ENCODE results near the gene GJA3. TPM values are rescaled to one million over a fixed set of nuclear protein-coding genes. Genes with fewer than 3 reads are reported as not detected.

The GJA3 gene
- total and polyA plus RNA-seq, 9 of the 15 experiments (the other 6 are each of a cell fraction or from before 2014, with no cell fraction given) = 0.03 to 0.13 (median 0.04) TPM; not detected in 4

DNA sequence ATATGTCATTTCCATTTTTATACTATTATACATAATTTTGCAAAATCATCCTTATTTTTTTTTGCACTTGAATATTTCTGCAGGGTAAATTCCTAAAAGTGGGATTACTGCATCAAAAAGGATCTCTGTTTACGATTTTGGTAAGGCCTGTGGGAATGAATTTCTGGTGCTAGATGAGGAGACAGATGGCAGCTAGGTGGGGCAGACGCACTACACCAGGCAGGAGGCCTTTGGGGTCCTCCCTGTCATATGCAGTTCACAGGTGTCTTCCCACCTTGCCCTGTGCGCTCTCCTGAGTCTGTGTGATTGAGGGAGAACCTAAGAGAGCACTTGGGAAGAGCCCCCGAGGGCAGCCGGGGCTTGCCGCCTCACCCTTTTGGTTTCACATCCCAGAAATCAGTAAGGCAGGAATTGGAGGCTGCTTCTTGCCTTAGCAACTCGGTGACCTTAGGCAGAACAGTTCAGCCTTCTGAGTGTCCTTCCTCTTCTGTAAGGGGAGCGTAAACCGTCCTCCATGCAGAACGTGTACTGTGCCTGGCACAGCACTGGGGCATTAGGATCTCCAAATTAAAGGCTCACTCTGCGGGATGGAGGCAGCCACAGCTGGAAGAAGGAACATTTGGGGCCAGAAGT lies 45.3 kb upstream of the GJA3 start:
- no peaks in the 10 kb centered on the region for H3K36me3 ChIP-seq (ENCODE audit: control insufficient read depth, insufficient read depth, low read length)
- H3K4me3 ChIP-seq = no peak overlapping the region
- POLR2A ChIA-PET = interaction anchor here (0.6 to 1.0 kb wide), 2 partner anchors 19 to 33 kb away, joined by 3 read pairs; no protein-coding TSS in a partner anchor
- H3K79me2 ChIP-seq (ENCODE audit: control insufficient read depth, insufficient read depth, low read length) = no peaks in the 10 kb centered on the region
- H3K4me2 ChIP-seq (ENCODE audit: insufficient read depth, low read length) = no peak overlapping the region
- H2AFZ ChIP-seq (ENCODE audit: low read depth, low read length) = no peak overlapping the region
- intact Hi-C loops (cut with micrococcal nuclease) = no loop called here
- no peak overlapping the region for H3K27ac ChIP-seq (ENCODE audit: extremely low read depth, low read depth, low read length)
- DNase-seq (ENCODE audit: extremely low read depth in 1 of 4, low spot score in 3 of 4) (no peak), FAIRE-seq (no peak), ATAC-seq (no peak)
- H3K27me3 ChIP-seq (ENCODE audit: control insufficient read depth in 2 of 2, insufficient read depth in 2 of 2, low read length in 2 of 2) = peaks cover 0 to 10% of the 10 kb centered on the region in 2 experiments; a peak in 2 of 5 replicates
- H3K9me1 ChIP-seq (ENCODE audit: control insufficient read depth, insufficient read depth, low read length) = no peaks in the 10 kb centered on the region
- BruUV-seq (replicated peaks) = no TSS peak
- H3K9ac ChIP-seq (ENCODE audit: insufficient read depth in 1 of 2, low read depth in 2 of 2, low read length in 2 of 2) = no peak overlapping the region
- CTCF ChIA-PET (ENCODE audit: low intra/inter-chr PET ratio) = no interaction called here
- in situ Hi-C loops (cut with MboI) = no loop called here
- TF ChIP-seq ZC3H8 (IDR thresholded peaks at IDR 0.05) (no peak), TAL1 (IDR thresholded peaks at IDR 0.05) (no peak)
- TF ChIP-seq, protein P1, sequence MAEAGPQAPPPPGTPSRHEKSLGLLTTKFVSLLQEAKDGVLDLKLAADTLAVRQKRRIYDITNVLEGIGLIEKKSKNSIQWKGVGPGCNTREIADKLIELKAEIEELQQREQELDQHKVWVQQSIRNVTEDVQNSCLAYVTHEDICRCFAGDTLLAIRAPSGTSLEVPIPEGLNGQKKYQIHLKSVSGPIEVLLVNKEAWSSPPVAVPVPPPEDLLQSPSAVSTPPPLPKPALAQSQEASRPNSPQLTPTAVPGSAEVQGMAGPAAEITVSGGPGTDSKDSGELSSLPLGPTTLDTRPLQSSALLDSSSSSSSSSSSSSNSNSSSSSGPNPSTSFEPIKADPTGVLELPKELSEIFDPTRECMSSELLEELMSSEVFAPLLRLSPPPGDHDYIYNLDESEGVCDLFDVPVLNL (CRISPR knock-in tag; IDR thresholded peaks at IDR 0.05; ENCODE audit: low read depth) = no peak
- TF ChIP-seq, protein P2, sequence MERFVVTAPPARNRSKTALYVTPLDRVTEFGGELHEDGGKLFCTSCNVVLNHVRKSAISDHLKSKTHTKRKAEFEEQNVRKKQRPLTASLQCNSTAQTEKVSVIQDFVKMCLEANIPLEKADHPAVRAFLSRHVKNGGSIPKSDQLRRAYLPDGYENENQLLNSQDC (CRISPR knock-in tag; IDR thresholded peaks at IDR 0.05) = no peak
- TF ChIP-seq, protein P3, sequence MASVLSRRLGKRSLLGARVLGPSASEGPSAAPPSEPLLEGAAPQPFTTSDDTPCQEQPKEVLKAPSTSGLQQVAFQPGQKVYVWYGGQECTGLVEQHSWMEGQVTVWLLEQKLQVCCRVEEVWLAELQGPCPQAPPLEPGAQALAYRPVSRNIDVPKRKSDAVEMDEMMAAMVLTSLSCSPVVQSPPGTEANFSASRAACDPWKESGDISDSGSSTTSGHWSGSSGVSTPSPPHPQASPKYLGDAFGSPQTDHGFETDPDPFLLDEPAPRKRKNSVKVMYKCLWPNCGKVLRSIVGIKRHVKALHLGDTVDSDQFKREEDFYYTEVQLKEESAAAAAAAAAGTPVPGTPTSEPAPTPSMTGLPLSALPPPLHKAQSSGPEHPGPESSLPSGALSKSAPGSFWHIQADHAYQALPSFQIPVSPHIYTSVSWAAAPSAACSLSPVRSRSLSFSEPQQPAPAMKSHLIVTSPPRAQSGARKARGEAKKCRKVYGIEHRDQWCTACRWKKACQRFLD (CRISPR knock-in tag; IDR thresholded peaks at IDR 0.05) = no peak
- WGBS (ENCODE audit: insufficient coverage, low coverage, missing lambda C conversion rate) = 7% methylated on average over 10 of the region's 11 CpGs
- no peaks in the 10 kb centered on the region for H4K20me1 ChIP-seq (replicated peaks; ENCODE audit: control insufficient read depth, insufficient read depth, low read length)
- H3K4me1 ChIP-seq (replicated peaks in 1 of 2; ENCODE audit: control insufficient read depth in 2 of 2, insufficient read depth in 2 of 2, low read length in 2 of 2) = no peaks in the 10 kb centered on the region; a peak in 1 of 5 replicates
- H3K9me3 ChIP-seq (replicated peaks; ENCODE audit: control insufficient read depth, insufficient read depth, low read depth, low read length) = no peaks in the 10 kb centered on the region
